ENCODE measurements around the gene CALM1.

- TF ChIP-seq POLR2AphosphoS5 (IDR thresholded peaks at IDR 0.05; ENCODE audit: borderline replicate concordance, low read depth, low read length) (no peak), EZH2 (IDR thresholded peaks at IDR 0.05) (no peak)
These were observed 17.7 kb upstream of the CALM1 start for GRCh38 chr14:90379106-90379505.
